ENCODE data around the gene ZZZ3. TPM values are rescaled to one million over a fixed set of nuclear protein-coding genes. Genes with fewer than 3 reads are reported as not detected.

ZZZ3 gene
- total and polyA plus RNA-seq, 2 of the 13 experiments (the other 11 are each of a cell fraction or from before 2014, with no cell fraction given), result 18.1 to 50.2 TPM

DNA sequence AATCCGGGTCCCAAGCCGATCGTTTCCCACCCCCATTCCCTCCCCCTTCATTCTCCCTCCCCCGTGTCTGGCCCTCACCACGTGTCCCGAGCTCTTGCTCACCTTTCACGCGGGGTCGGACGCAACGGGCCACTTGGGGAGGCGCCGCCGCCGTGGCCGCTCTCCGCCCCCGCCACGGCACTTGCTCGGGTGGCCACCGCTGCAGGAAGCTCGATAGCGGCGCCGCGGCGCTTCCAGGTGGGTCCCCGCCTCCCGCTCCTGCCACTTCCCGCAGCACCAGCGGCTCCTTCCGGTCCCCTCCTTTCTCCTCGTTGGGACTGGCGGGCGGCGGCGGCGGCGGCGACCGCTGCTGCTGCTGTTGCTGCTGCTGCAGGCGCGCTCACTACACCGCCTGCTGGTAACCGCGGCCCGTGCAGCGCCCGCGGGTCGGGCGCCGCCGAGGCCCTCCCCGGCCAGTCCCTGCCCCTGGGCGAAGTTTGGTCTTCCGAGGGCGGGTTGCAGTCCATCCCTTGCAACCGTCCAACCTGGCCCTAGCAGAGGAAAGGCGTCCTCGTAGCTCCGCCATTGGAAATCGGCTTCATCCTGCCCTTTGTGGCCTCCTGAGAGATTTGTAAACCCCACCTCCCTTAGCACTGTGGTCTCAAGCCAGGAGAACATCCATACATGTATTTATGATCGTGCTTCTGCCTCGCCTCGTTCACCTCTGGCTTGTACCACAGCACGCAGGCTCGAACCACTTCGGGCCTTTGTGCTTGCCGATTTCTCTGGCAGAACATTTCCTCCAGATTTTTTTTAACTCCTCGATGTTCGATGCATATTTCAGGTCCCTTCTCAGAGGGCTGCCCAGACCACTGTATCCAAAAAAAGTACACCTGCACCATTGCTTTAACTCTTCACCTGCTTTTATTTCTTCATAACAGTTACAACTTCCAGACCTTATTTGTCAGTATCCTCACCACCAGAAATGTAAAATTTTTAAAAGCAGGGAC, 996 bp upstream of the ZZZ3 start (continued):
- TF ChIP-seq, protein P1, sequence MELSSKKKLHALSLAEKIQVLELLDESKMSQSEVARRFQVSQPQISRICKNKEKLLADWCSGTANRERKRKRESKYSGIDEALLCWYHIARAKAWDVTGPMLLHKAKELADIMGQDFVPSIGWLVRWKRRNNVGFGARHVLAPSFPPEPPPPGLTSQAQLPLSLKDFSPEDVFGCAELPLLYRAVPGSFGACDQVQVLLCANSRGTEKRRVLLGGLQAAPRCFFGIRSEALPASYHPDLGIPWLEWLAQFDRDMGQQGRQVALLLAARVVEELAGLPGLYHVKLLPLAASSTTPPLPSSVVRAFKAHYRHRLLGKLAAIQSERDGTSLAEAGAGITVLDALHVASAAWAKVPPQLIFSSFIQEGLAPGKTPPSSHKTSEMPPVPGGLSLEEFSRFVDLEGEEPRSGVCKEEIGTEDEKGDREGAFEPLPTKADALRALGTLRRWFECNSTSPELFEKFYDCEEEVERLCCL (CRISPR knock-in tag; IDR thresholded peaks at IDR 0.05; ENCODE audit: borderline replicate concordance), result no peak
- TF ChIP-seq, protein P2, sequence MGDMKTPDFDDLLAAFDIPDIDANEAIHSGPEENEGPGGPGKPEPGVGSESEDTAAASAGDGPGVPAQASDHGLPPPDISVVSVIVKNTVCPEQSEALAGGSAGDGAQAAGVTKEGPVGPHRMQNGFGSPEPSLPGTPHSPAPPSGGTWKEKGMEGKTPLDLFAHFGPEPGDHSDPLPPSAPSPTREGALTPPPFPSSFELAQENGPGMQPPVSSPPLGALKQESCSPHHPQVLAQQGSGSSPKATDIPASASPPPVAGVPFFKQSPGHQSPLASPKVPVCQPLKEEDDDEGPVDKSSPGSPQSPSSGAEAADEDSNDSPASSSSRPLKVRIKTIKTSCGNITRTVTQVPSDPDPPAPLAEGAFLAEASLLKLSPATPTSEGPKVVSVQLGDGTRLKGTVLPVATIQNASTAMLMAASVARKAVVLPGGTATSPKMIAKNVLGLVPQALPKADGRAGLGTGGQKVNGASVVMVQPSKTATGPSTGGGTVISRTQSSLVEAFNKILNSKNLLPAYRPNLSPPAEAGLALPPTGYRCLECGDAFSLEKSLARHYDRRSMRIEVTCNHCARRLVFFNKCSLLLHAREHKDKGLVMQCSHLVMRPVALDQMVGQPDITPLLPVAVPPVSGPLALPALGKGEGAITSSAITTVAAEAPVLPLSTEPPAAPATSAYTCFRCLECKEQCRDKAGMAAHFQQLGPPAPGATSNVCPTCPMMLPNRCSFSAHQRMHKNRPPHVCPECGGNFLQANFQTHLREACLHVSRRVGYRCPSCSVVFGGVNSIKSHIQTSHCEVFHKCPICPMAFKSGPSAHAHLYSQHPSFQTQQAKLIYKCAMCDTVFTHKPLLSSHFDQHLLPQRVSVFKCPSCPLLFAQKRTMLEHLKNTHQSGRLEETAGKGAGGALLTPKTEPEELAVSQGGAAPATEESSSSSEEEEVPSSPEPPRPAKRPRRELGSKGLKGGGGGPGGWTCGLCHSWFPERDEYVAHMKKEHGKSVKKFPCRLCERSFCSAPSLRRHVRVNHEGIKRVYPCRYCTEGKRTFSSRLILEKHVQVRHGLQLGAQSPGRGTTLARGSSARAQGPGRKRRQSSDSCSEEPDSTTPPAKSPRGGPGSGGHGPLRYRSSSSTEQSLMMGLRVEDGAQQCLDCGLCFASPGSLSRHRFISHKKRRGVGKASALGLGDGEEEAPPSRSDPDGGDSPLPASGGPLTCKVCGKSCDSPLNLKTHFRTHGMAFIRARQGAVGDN (CRISPR knock-in tag; IDR thresholded peaks at IDR 0.05), result peak; percentile 92
- TF ChIP-seq ZNF605 (CRISPR knock-in tag; IDR thresholded peaks at IDR 0.05), result 0 out of 2 replicates have a peak, but pooled peaks have one; percentile 37
- TF ChIP-seq ZNF501 (CRISPR knock-in tag; IDR thresholded peaks at IDR 0.05), result no peak
- peak; percentile 88 for TF ChIP-seq ARNT2 (CRISPR knock-in tag; IDR thresholded peaks at IDR 0.05; ENCODE audit: low read depth)
- 0 out of 2 replicates have a peak, but pooled peaks have one; percentile 29 for TF ChIP-seq KDM1A (CRISPR knock-in tag; IDR thresholded peaks at IDR 0.05)
- peak; percentile 56 for TF ChIP-seq KDM5B (CRISPR knock-in tag; IDR thresholded peaks at IDR 0.05; ENCODE audit: borderline replicate concordance)
- TF ChIP-seq, protein P3, sequence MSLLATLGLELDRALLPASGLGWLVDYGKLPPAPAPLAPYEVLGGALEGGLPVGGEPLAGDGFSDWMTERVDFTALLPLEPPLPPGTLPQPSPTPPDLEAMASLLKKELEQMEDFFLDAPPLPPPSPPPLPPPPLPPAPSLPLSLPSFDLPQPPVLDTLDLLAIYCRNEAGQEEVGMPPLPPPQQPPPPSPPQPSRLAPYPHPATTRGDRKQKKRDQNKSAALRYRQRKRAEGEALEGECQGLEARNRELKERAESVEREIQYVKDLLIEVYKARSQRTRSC (CRISPR knock-in tag; IDR thresholded peaks at IDR 0.05; ENCODE audit: low read depth), result no peak
- no peak for TF ChIP-seq ZNF367 (CRISPR knock-in tag; IDR thresholded peaks at IDR 0.05; ENCODE audit: borderline replicate concordance)
- TF ChIP-seq ZNF780A (CRISPR knock-in tag; IDR thresholded peaks at IDR 0.05), result 0 out of 2 replicates have a peak, but pooled peaks have one; percentile 48
- peak; percentile 99 for TF ChIP-seq HNRNPK (IDR thresholded peaks at IDR 0.05; ENCODE audit: low read depth, low read length, poor library complexity, severe bottlenecking)
- TF ChIP-seq, protein P4, sequence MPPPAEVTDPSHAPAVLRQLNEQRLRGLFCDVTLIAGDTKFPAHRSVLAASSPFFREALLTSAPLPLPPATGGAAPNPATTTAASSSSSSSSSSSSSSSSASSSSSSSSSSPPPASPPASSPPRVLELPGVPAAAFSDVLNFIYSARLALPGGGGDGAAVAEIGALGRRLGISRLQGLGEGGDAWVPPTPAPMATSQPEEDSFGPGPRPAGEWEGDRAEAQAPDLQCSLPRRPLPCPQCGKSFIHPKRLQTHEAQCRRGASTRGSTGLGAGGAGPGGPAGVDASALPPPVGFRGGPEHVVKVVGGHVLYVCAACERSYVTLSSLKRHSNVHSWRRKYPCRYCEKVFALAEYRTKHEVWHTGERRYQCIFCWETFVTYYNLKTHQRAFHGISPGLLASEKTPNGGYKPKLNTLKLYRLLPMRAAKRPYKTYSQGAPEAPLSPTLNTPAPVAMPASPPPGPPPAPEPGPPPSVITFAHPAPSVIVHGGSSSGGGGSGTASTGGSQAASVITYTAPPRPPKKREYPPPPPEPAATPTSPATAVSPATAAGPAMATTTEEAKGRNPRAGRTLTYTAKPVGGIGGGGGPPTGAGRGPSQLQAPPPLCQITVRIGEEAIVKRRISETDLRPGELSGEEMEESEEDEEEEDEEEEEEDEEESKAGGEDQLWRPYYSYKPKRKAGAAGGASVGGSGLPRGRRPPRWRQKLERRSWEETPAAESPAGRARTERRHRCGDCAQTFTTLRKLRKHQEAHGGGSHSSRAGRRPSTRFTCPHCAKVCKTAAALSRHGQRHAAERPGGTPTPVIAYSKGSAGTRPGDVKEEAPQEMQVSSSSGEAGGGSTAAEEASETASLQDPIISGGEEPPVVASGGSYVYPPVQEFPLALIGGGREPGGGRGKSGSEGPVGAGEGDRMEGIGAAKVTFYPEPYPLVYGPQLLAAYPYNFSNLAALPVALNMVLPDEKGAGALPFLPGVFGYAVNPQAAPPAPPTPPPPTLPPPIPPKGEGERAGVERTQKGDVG (CRISPR knock-in tag; IDR thresholded peaks at IDR 0.05; ENCODE audit: borderline replicate concordance), result no peak
- peak; percentile 92 for TF ChIP-seq TAF15 (IDR thresholded peaks at IDR 0.05; ENCODE audit: low read depth, low read length, poor library complexity, severe bottlenecking)
- TF ChIP-seq GPN1 (CRISPR knock-in tag; IDR thresholded peaks at IDR 0.05; ENCODE audit: borderline replicate concordance), result no peak
- no peak for TF ChIP-seq ZNF772 (CRISPR knock-in tag; IDR thresholded peaks at IDR 0.05)
- no peak for TF ChIP-seq ZNF883 (CRISPR knock-in tag; IDR thresholded peaks at IDR 0.05; ENCODE audit: not compliant biosample characterization)
- no peak for TF ChIP-seq ZNF629 (CRISPR knock-in tag; conservative IDR thresholded peaks at IDR 0.05)
- no peak for TF ChIP-seq AGO1 (IDR thresholded peaks at IDR 0.05; ENCODE audit: low read depth, low read length, poor library complexity, severe bottlenecking)

All from HepG2 (cell line).